ENCODE data around the gene ACE. TPM values are rescaled to one million over a fixed set of nuclear protein-coding genes. Genes with fewer than 3 reads are reported as not detected.

The ACE gene
- total RNA-seq, 1 experiment from 2014 or later: 5.4 TPM

- Histone ChIP-seq H3K4me1 (ENCODE audit: insufficient read depth, low read length) (no peaks in the 10 kb centered on the region), H2AK5ac (ENCODE audit: insufficient read length, low read length) (no peak overlapping the region), H4K5ac (ENCODE audit: insufficient read length, low read depth, low read length) (no peak overlapping the region), H3K9me3 (ENCODE audit: control insufficient read depth, low read depth, low read length) (no peaks in the 10 kb centered on the region), H3K9ac (ENCODE audit: extremely low read depth, insufficient read length, low read length) (no peak overlapping the region), H2BK15ac (ENCODE audit: low read depth, low read length) (no peak overlapping the region), H3K79me2 (ENCODE audit: insufficient read depth, low read length) (no peaks in the 10 kb centered on the region), H4K91ac (ENCODE audit: insufficient read length, low read depth, low read length) (no peak overlapping the region), H3T11ph (ENCODE audit: low read length) (no peak overlapping the region), H2BK12ac (ENCODE audit: insufficient read length, low read depth, low read length) (no peak overlapping the region), H2BK20ac (ENCODE audit: low read depth, low read length, poor library complexity, severe bottlenecking) (no peak overlapping the region), H2BK5ac (ENCODE audit: insufficient read length, low read length) (no peak overlapping the region), H3K79me1 (ENCODE audit: insufficient read depth, low read depth, low read length, poor library complexity, severe bottlenecking) (no peaks in the 10 kb centered on the region), H2AFZ (ENCODE audit: low read length) (no peak overlapping the region), H3K23me2 (ENCODE audit: insufficient read length, low read depth, low read length, poor library complexity, severe bottlenecking) (no peaks in the 10 kb centered on the region), H3K27me3 (ENCODE audit: insufficient read depth, low read length) (no peaks in the 10 kb centered on the region; the same call in 1 of the 2 replicates), H3K4ac (ENCODE audit: low read depth, low read length) (no peak overlapping the region), H3K18ac (ENCODE audit: insufficient read length, low read depth, low read length) (no peak overlapping the region), H4K20me1 (ENCODE audit: control insufficient read depth, insufficient read depth, insufficient read length) (no peaks in the 10 kb centered on the region), H3K56ac (ENCODE audit: insufficient read length, low read depth, low read length) (no peak overlapping the region), H2BK120ac (ENCODE audit: low read depth, low read length, poor library complexity, severe bottlenecking) (no peak overlapping the region), H3K4me2 (ENCODE audit: insufficient read depth, insufficient read length, low read length) (no peak overlapping the region), H3K23ac (ENCODE audit: insufficient read length, low read depth, low read length) (no peak overlapping the region), H4K8ac (replicated peaks; ENCODE audit: insufficient read length, low read depth, low read length) (no peak overlapping the region), H3K14ac (ENCODE audit: insufficient read depth, low read length) (no peak overlapping the region), H3K27ac (ENCODE audit: insufficient read length, low read depth, low read length) (no peak overlapping the region)
- H3K4me1 Mint-ChIP-seq: no peaks in the 10 kb centered on the region
- H3K9me3 Mint-ChIP-seq: peaks cover 2 to 4% of the 10 kb centered on the region in 2 experiments
- no peak overlapping the region for H3K4me3 Mint-ChIP-seq
- no peaks in the 10 kb centered on the region; a peak in 1 of 7 replicates for H3K36me3 Mint-ChIP-seq (ENCODE audit: insufficient read depth in 1 of 3, low read depth in 3 of 3)
- no CpG with 5 or more reads among the region's 3 CpGs for WGBS (ENCODE audit: extremely low coverage, insufficient read length, low lambda C conversion rate)
- TF ChIP-seq CTCF (conservative IDR thresholded peaks at IDR 0.05): no peak
- DNase-seq: no peak
- no peak overlapping the region for H3K27ac Mint-ChIP-seq
- H3K27me3 Mint-ChIP-seq (ENCODE audit: low read depth): peaks cover 26% of the 10 kb centered on the region
Observed at GRCh38 chr17:63506627-63507026, 29.8 kb downstream of the ACE start.

Data from H9 (cell line).